ENCODE data around the gene KIF26B.

Gene KIF26B

DNA sequence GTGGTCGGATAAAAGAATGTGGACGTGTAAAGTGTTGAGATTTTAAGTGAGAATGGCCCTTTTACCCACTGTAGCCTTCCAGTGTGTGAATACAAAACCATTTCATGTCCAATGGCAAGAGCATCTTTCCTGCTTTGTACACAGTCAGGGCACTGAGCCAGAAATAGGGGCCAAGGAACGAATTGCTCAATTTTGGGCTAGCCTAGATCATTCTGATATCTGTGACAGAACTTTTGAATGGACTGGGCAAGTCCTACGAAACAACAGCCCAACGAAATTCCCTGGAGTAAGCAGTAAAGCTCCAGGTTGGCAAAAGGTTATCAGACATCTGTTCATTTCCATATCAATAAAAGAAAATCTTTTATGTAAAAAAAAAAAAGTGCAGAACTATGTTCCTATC is 5.5 kb downstream of the KIF26B start:
- no peak overlapping the region for H3K4me3 ChIP-seq (ENCODE audit: low read length)
- peak; percentile 20 for DNase-seq (ENCODE audit: low read depth)
- TF ChIP-seq, protein P1, sequence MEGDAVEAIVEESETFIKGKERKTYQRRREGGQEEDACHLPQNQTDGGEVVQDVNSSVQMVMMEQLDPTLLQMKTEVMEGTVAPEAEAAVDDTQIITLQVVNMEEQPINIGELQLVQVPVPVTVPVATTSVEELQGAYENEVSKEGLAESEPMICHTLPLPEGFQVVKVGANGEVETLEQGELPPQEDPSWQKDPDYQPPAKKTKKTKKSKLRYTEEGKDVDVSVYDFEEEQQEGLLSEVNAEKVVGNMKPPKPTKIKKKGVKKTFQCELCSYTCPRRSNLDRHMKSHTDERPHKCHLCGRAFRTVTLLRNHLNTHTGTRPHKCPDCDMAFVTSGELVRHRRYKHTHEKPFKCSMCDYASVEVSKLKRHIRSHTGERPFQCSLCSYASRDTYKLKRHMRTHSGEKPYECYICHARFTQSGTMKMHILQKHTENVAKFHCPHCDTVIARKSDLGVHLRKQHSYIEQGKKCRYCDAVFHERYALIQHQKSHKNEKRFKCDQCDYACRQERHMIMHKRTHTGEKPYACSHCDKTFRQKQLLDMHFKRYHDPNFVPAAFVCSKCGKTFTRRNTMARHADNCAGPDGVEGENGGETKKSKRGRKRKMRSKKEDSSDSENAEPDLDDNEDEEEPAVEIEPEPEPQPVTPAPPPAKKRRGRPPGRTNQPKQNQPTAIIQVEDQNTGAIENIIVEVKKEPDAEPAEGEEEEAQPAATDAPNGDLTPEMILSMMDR (conservative IDR thresholded peaks at IDR 0.05; ENCODE audit: low read length), result no peak

DNA sequence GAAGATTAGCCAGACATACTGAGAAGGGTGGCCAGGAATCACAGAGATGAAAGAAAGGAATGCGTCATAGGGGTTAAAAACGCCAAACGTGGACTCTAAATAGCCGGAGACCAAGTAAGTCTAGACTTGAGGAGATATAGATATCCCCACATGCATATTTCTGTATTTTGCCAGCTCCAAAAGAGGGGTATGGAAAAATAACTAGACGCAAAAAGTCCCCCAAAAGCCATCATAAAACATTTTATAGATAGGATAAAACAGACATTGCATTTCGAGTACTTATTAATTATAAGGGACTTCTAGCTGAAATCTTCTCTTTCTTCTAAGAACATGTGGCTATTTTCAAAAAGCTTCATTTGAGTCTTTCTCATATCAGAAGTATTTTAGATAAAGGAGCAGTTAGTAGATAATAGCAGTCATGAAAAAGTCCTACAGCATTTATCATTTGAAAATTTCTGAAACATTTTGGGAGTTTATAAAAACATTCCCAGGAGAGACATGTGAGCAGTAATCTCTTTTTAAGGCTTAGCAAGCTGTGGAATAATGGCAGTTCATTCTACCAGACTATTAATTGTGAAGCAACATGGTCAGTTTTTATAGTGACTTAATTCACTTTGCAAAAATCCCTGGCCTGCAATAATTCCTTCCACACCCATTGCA is 6.1 kb downstream of the KIF26B start:
- H3K4me3 ChIP-seq (ENCODE audit: low read length), result no peak overlapping the region
- TF ChIP-seq, protein P1 (conservative IDR thresholded peaks at IDR 0.05; ENCODE audit: low read length), result no peak
- DNase-seq (ENCODE audit: low read depth), result no peak

DNA sequence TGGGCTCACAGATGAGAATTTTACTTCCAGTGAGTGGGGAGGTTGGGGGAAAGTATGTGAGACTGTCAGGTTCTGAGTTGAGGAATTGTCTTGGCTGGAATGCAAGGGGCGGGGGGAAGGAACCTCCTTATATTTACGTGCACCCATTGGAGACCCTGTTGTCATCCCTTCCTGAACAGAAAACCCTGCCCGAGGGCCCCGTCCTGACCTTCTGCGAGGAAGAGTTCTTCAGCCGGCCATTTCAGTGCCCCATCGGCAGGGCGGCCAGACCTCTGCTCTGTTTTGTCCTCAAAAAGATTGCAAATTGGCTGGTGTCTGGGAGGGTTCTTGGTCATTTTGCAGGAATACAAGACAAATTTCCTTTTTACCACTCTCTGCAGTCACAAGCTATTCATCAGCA is 7.1 kb downstream of the KIF26B start:
- H3K4me3 ChIP-seq (ENCODE audit: low read length), result no peak overlapping the region
- DNase-seq (ENCODE audit: low read depth), result no peak
- TF ChIP-seq, protein P1 (conservative IDR thresholded peaks at IDR 0.05; ENCODE audit: low read length), result no peak

DNA sequence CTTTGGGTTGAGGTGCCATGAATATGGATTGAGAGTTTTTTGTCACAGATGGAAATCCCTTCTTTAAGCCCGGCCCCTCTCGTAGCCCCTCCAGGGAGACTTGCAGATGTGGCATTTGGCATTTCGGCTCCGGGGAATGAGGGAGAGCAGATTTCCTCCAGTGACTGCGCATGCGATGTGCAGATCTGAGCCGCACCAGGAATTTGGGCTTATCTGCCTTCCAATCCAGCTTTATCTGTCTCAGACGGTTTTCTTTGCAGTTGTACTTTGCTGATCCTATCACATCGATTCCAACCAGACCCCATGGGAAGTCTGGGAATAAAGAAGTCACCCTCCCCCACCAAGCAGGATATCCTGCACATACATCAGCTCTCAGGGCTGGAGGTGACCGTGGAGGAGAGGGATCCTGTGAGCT is 11.7 kb downstream of the KIF26B start:
- H3K4me3 ChIP-seq (ENCODE audit: low read length), result peak overlapping the region; percentile 56
- DNase-seq (ENCODE audit: low read depth), result peak; percentile 50
- TF ChIP-seq, protein P1 (conservative IDR thresholded peaks at IDR 0.05; ENCODE audit: low read length), result peak; percentile 17; the same call in 1 of the 2 replicates

DNA sequence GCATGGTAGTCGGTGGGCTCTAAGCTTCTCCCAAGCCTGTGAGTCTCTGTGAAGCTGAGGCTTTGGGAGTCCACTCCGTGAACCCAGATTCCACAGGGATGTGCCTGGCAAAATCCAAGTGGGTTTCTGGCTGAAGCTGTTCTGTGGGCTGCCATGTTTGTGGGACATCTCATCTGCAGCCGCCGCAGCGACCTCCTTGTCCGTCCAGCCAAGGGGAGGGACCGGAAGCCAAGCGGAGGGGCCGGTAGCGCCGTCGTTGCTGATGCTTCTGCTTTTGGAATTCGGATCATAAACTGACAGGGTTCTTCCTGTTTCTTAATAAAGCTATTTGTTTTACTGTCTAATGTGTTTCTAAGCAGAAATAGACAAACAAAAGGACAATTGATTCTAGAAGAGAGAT is 13.3 kb downstream of the KIF26B start:
- H3K4me3 ChIP-seq (ENCODE audit: low read length), result no peak overlapping the region
- TF ChIP-seq, protein P1 (conservative IDR thresholded peaks at IDR 0.05; ENCODE audit: low read length), result no peak
- no peak for DNase-seq (ENCODE audit: low read depth)

DNA sequence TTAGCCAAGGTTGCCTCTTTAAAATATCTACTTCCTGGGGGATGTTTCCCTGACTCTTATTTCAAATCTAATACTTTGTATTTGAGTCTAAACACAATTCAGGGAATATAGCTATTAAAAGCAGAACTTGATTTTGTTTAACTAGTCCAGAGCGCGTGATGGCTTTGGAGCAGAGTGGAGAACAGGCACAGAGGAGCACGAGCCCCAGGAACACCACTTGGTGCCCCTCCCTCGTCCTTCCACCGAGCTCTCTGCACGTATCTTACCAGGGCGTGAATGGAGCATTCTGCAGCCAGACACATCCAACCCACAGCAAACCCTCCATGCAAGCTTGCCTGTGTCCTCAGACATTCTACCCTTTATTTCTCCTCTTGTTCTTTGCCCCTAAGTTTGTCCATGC is 14.1 kb downstream of the KIF26B start:
- H3K4me3 ChIP-seq (ENCODE audit: low read length), result no peak overlapping the region
- TF ChIP-seq, protein P1 (conservative IDR thresholded peaks at IDR 0.05; ENCODE audit: low read length), result no peak
- DNase-seq (ENCODE audit: low read depth), result no peak

DNA sequence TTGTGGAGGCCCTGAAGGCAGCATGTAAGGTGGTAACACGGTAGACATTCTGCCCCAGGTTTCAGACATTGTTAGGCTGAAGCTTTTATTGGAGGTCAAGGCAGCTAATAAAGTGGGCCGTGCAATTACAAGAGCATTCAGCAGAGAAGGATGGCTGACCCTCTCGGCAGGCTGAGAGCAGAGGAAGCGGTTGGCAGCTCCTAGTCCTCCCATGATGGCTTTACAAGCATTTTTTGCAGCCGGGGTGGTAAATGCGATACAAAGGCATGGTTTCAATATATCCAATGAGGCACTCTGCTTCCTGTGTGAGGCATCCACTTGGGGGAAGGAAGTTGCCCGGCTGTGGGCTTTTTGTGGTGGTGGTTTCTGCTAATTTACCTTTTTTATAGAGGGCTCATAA is 14.6 kb downstream of the KIF26B start:
- TF ChIP-seq, protein P1 (conservative IDR thresholded peaks at IDR 0.05; ENCODE audit: low read length), result no peak
- DNase-seq (ENCODE audit: low read depth), result no peak
- no peak overlapping the region for H3K4me3 ChIP-seq (ENCODE audit: low read length)

All from AG10803 (cell line).